Osteoblast (primary cell): ENCODE measurements around the gene SFTPA2. TPM values are rescaled to one million over a fixed set of nuclear protein-coding genes. Genes with fewer than 3 reads are reported as not detected.
A peak's percentile ranks its signal among the peaks of the same experiment; 100 is the strongest.
"Not testable (repeated sequence)": the region's sequence is repeated elsewhere in the genome, so short reads cannot be mapped to it uniquely, and the experiment has no call there.

Source experiments
- DNase-seq: peaks from one replicate; pipeline ENCODE4 v3.0.0; 2011; ENCODE audit warnings: low spot score, mixed read lengths; ENCODE audit not compliant: insufficient read length; ENCODE audit errors: missing footprints
- H2AFZ ChIP-seq: 2 replicates; pipeline ENCODE4 v1.6.0; 2011; ENCODE audit warnings: mild to moderate bottlenecking, low read length
- H3K27ac ChIP-seq: 2 replicates; pipeline ENCODE4 v1.5.1; 2011; ENCODE audit warnings: mild to moderate bottlenecking, low read depth, low read length, moderate library complexity
- H3K27me3 ChIP-seq: 2 replicates; pipeline ENCODE4 v1.6.0; 2012; ENCODE audit warnings: mild to moderate bottlenecking, control low read depth, inconsistent platforms, low read length, moderate library complexity; ENCODE audit not compliant: insufficient read depth
- H3K36me3 ChIP-seq: 2 replicates; pipeline ENCODE4 v1.5.1; 2011; ENCODE audit warnings: mild to moderate bottlenecking, low read length, control low read depth, moderate library complexity; ENCODE audit not compliant: insufficient read depth
- H3K4me1 ChIP-seq: 2 replicates; pipeline ENCODE4 v1.5.1; 2011; ENCODE audit warnings: mild to moderate bottlenecking, low read length, control low read depth, moderate library complexity; ENCODE audit not compliant: insufficient read depth
- H3K4me2 ChIP-seq: 2 replicates; pipeline ENCODE4 v1.6.0; 2011; ENCODE audit warnings: mild to moderate bottlenecking, low read length; ENCODE audit not compliant: insufficient read depth
- H3K4me3 ChIP-seq: fragments of 200-600 bp; sonication (generic); 3 replicates; pipeline ENCODE4 v1.5.1; 2012; ENCODE audit warnings: mild to moderate bottlenecking, low read length, inconsistent platforms; ENCODE audit not compliant: insufficient read depth
- H3K79me2 ChIP-seq: 2 replicates; pipeline ENCODE4 v1.6.0; 2012; ENCODE audit warnings: mild to moderate bottlenecking, low read length, control low read depth, inconsistent platforms; ENCODE audit not compliant: insufficient read depth
- H3K9me3 ChIP-seq: 2 replicates; pipeline ENCODE4 v1.5.1; 2011; ENCODE audit warnings: low read depth, low read length, control low read depth
- H4K20me1 ChIP-seq: 2 replicates; pipeline ENCODE4 v1.6.0; 2012; ENCODE audit warnings: mild to moderate bottlenecking, low read length, control low read depth; ENCODE audit not compliant: insufficient read depth
- CTCF ChIP-seq: IDR thresholded peaks from 2 replicates; pipeline ENCODE4 v1.5.1; 2011; ENCODE audit warnings: mild to moderate bottlenecking, low read depth, low read length, moderate library complexity; ENCODE audit errors: extremely low read depth
- total RNA-seq: library from RNA; depleted of rRNA; stranded (reverse); fragments of >200 nt; gene quantifications from 2 replicates; pipeline ENCODE4 v1.2.3, GENCODE V29; 2012

Gene SFTPA2
- total RNA-seq, 1 donor: not detected

- no peaks in the 10 kb centered on the region for H3K4me1 ChIP-seq
- no peak overlapping the region for H3K4me2 ChIP-seq
- H3K9me3 ChIP-seq: no peaks in the 10 kb centered on the region
- no peaks in the 10 kb centered on the region for H4K20me1 ChIP-seq
- H3K27ac ChIP-seq: no peak overlapping the region
- peak; percentile 14 for DNase-seq
- no peak for TF ChIP-seq CTCF
- no peaks in the 10 kb centered on the region for H3K79me2 ChIP-seq
- no peaks in the 10 kb centered on the region for H3K36me3 ChIP-seq
- H3K4me3 ChIP-seq: no peak overlapping the region
- H2AFZ ChIP-seq: no peak overlapping the region
- peaks cover 30% of the 10 kb centered on the region for H3K27me3 ChIP-seq
Measured at GRCh38 chr10:79561257-79561656, 1.1 kb upstream of the SFTPA2 start.

GRCh38 chr10:79559726-79560125 lies 481 bp downstream of the SFTPA2 start:
- no peak overlapping the region for H2AFZ ChIP-seq
- H3K27ac ChIP-seq: no peak overlapping the region
- no peaks in the 10 kb centered on the region for H3K36me3 ChIP-seq
- H3K27me3 ChIP-seq: peaks cover 21% of the 10 kb centered on the region
- no peaks in the 10 kb centered on the region for H3K79me2 ChIP-seq
- no peaks in the 10 kb centered on the region for H3K4me1 ChIP-seq
- no peak for TF ChIP-seq CTCF
- no peak overlapping the region for H3K4me2 ChIP-seq
- H3K4me3 ChIP-seq: no peak overlapping the region
- peak; percentile 84 for DNase-seq
- H3K9me3 ChIP-seq: no peaks in the 10 kb centered on the region
- H4K20me1 ChIP-seq: no peaks in the 10 kb centered on the region

- not testable (repeated sequence) for H3K4me2 ChIP-seq, H3K4me3 ChIP-seq, H3K79me2 ChIP-seq, H2AFZ ChIP-seq, H4K20me1 ChIP-seq, H3K4me1 ChIP-seq, H3K36me3 ChIP-seq, H3K27ac ChIP-seq, DNase-seq, H3K9me3 ChIP-seq
- H3K27me3 ChIP-seq: peaks cover 14% of the 10 kb centered on the region
Measured at GRCh38 chr10:79556961-79557360, 3.2 kb downstream of the SFTPA2 start.

GRCh38 chr10:79555354-79556309 lies 4.6 kb downstream of the SFTPA2 start:
- Histone ChIP-seq H3K4me2 (no peak overlapping the region), H3K79me2 (no peaks in the 10 kb centered on the region), H3K27me3 (peaks cover 20% of the 10 kb centered on the region), H3K27ac (no peak overlapping the region), H3K4me1 (no peaks in the 10 kb centered on the region), H3K36me3 (no peaks in the 10 kb centered on the region), H4K20me1 (no peaks in the 10 kb centered on the region), H2AFZ (no peak overlapping the region), H3K4me3 (no peak overlapping the region), H3K9me3 (no peaks in the 10 kb centered on the region)
- TF ChIP-seq CTCF: no peak
- no peak for DNase-seq
